Cardiac fibroblast (primary cell): Measurements from ENCODE around the gene SKOR1.

Source experiments
- DNase-seq, 2 donors: peaks; one replicate each; pipeline versions ENCODE4 v3.0.0 to v3.0.0-alpha.2; 2010; ENCODE audit warnings: low read depth in 2 of 2
- H3K4me3 ChIP-seq, 2 donors: replicated peaks in 1 of 2; 1 replicate in 1 of 2; 2 replicates in 1 of 2; pipeline ENCODE4 v1.5.1; 2011; ENCODE audit warnings: low read depth in 2 of 2, low read length in 2 of 2, mild to moderate bottlenecking in 2 of 2, moderate library complexity in 1 of 2
- TF ChIP-seq, protein P1 (sequence below): IDR thresholded peaks from one replicate; pipeline ENCODE4 v1.5.1; 2011; ENCODE audit warnings: low read depth, mild to moderate bottlenecking, low read length, inconsistent platforms

The SKOR1 gene

DNA sequence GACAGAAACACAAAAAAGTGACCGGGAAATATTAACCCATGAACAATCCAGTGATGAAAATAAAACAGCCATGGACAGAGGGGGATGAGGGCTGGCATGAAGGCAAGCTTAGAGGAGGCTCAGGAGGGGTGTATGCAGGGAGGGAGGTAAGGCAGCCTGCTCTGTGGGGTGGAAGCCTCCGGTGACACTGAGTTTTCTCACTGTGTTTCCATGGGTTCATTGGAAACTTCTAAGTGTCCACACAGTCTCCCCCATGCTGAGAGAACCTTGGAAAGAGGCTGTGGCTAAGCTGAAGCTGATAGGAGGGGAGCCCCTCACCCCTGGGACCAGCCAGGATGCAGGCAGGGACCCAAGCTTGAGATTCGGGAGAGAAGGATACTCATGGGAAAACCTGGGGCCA lies 6.8 kb upstream of the SKOR1 start:
- no peak overlapping the region for H3K4me3 ChIP-seq
- TF ChIP-seq, protein P1, sequence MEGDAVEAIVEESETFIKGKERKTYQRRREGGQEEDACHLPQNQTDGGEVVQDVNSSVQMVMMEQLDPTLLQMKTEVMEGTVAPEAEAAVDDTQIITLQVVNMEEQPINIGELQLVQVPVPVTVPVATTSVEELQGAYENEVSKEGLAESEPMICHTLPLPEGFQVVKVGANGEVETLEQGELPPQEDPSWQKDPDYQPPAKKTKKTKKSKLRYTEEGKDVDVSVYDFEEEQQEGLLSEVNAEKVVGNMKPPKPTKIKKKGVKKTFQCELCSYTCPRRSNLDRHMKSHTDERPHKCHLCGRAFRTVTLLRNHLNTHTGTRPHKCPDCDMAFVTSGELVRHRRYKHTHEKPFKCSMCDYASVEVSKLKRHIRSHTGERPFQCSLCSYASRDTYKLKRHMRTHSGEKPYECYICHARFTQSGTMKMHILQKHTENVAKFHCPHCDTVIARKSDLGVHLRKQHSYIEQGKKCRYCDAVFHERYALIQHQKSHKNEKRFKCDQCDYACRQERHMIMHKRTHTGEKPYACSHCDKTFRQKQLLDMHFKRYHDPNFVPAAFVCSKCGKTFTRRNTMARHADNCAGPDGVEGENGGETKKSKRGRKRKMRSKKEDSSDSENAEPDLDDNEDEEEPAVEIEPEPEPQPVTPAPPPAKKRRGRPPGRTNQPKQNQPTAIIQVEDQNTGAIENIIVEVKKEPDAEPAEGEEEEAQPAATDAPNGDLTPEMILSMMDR = no peak
- no peak for DNase-seq

DNA sequence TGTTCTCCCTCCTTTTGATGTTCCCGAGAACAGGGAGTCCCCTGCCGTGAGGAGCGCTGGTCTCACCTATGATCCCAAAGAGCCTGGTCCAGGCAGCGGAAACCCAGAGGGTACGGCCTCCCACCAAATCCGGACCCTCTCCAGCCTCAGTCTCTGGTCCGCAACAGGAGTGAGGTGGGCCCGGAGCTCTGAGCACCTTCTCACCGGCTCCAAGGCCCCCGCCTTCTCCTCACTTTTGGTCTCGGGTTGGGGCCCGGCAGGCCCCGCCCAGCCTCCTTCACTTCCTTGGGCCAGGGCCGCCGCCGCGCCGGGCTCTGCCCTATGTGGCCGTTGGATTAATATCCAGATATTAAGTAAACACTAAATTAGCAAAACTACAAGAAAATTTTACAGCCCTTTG lies 5.7 kb upstream of the SKOR1 start:
- DNase-seq = no peak
- H3K4me3 ChIP-seq = no peak overlapping the region
- TF ChIP-seq, protein P1 = no peak

GRCh38 chr15:67820122-67820991 lies 5.0 kb upstream of the SKOR1 start:
- no peak for DNase-seq
- TF ChIP-seq, protein P1 = no peak
- no peak overlapping the region for H3K4me3 ChIP-seq

DNA sequence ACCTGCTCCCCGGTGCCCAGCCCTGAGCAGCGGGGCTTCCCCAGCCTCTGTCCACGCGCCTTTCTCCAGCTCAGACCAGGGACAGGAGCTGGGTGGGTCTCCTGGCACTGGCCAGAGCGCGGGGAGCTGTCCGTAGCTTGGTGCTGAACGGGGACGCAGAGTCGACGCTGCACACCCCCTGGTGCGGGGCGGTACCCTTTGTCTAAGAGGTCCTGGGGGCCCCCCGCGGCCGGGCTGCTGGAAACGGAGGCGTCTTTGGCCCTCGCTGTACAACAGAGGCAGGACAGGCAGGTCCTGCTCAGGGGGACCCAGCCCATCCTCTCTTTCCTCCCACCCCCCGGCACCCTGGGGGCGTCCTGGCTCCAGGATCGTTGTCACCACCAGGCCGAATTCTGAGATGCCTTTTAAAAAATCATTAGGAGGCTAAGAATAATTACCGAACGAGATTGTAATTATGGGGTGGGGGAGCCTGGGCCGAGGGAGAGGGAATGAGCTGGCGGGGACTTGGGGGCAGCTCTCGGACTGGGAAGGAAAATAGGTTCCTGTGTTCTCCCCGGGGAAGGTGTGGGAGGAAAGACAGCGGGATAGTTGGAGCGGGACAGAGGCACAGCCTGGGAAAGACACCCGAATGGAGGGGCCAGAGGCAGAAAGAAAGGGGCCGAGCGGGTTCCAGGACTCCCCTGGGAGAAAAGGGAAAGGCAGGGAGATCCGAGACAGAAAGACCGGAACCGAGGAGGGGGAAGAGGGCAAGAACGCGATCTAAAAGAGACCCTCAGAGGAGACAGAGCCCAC lies 4.1 kb upstream of the SKOR1 start:
- no peak overlapping the region for H3K4me3 ChIP-seq
- peak; percentile 60 to 66 for DNase-seq
- TF ChIP-seq, protein P1 = no peak

DNA sequence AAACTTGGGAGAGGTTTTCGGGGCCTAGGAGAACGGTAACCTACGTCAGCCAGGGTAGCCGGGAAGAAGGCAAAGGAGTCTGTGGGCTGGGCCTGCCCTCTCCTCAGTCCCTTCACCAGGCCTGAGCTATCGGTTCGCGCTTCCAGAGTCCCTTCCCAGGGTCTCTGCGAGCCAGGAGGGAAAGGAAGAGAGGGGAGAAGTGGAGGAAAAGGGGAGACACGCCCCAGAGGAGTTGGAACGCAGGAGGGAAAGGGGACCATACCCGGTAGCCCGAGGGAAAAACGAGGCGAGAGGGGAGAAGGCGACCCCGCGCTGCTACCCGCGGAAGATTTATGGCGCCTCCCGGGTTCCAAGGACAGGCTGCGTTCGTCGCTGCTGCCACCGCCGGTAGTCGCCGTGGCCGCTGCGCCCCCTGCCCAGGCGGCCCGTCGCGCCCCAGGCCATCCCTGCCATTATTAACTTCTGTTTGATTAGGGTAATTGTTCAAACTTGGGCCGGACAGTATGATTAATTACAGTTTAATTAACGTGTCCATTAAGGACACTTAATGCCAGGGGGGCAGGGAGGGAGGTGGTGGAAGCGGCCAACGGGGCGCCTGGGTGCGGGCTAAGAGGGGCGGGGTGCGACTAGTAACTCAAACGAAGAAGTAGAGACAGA lies 3.4 kb upstream of the SKOR1 start:
- TF ChIP-seq, protein P1 = no peak
- H3K4me3 ChIP-seq = no peak overlapping the region
- DNase-seq = no peak

GRCh38 chr15:67822537-67823313 lies 2.6 kb upstream of the SKOR1 start:
- H3K4me3 ChIP-seq = no peak overlapping the region
- TF ChIP-seq, protein P1 = no peak
- no peak for DNase-seq
